Activated CD8-positive, alpha-beta memory T cell treated with anti-CD3 and anti-CD28 coated beads for 48 hours (primary cell): ENCODE data around the gene KIAA1549.

Experiments used
- DNase-seq, 3 experiments: peaks; one replicate each; pipeline ENCODE4 v3.0.0-alpha.2; 2020; ENCODE audit warnings: low read depth in 2 of 3, low spot score in 2 of 3

KIAA1549 gene

GRCh38 chr7:138911007-138911406, 70.2 kb downstream of the KIAA1549 start:
- DNase-seq: no peak

DNA sequence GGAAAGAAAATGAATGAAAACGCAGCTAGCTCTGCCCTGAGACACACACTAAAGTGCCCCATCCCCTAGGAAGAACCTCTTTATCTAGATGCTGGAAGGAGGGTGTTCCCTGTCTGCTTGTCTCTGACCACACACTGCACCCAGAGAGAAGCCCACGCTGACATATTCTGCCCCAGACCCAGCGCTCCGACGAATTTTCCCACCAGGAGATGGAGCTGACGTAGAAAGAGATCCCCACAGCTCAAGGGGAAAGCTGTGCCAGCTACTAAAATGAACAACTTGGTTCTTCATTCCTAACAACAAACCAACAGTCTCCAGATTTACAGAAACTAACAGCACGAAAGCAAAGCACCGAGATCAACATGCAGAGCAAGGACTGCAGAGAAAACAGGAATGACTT, 73.3 kb downstream of the KIAA1549 start:
- no peak for DNase-seq

GRCh38 chr7:138907201-138907847, 73.9 kb downstream of the KIAA1549 start:
- DNase-seq: no peak

- no peak for DNase-seq
Measured at GRCh38 chr7:138903859-138904435, 77.2 kb downstream of the KIAA1549 start.

GRCh38 chr7:138903186-138903820, 77.9 kb downstream of the KIAA1549 start:
- peak; percentile 32 to 35 (median 33) for DNase-seq

DNA sequence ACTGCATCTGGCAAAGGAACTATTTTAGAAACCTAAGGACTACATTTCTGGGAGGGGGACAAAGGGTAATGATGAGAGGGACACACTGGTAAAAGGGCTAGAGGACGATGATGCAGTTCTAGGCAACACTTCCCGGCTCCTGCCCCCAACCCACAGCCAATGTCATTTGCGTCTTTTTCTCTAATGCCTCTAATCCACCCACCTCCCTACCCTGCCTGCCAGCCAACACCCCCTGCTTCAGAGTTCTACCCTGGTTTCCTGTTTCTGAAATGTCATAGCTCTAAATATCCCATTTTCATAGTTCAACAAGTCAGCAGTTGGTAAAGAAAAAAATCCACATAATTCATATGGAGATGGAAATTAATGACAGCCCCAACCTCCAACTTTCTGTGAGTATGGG, 79.0 kb downstream of the KIAA1549 start:
- no peak for DNase-seq

GRCh38 chr7:138900035-138900828, 81.0 kb downstream of the KIAA1549 start:
- DNase-seq: no peak

- DNase-seq: no peak
Measured at GRCh38 chr7:138898802-138899201, 82.4 kb downstream of the KIAA1549 start.

DNA sequence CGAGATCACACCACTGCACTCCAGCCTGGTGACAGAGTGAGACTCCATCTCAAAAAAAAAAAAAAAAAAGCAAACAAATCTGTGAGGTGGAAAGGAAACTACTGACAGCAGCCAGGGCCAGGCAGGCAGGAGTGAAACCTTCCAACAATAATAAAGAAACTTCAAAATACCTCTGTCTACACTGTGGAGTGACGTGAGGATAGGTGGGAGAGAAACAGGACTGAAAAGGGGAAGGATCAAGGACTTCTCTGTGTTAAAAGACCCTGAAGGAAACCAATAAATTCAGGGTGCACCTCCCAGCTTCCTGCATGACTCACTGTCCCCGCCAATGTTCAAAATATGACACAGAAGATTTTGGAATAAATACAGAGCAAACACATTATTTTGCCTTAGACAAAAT, 82.9 kb downstream of the KIAA1549 start:
- DNase-seq: no peak

- no peak for DNase-seq
Measured at GRCh38 chr7:138895679-138896078, 85.5 kb downstream of the KIAA1549 start.

- no peak for DNase-seq
Measured at GRCh38 chr7:138893258-138893657, 87.9 kb downstream of the KIAA1549 start.

- no peak for DNase-seq
Measured at GRCh38 chr7:138892812-138893211, 88.4 kb downstream of the KIAA1549 start.

- no peak for DNase-seq
Measured at GRCh38 chr7:138892006-138892630, 89.1 kb downstream of the KIAA1549 start.

GRCh38 chr7:138891446-138891810, 89.8 kb downstream of the KIAA1549 start:
- DNase-seq: no peak

DNA sequence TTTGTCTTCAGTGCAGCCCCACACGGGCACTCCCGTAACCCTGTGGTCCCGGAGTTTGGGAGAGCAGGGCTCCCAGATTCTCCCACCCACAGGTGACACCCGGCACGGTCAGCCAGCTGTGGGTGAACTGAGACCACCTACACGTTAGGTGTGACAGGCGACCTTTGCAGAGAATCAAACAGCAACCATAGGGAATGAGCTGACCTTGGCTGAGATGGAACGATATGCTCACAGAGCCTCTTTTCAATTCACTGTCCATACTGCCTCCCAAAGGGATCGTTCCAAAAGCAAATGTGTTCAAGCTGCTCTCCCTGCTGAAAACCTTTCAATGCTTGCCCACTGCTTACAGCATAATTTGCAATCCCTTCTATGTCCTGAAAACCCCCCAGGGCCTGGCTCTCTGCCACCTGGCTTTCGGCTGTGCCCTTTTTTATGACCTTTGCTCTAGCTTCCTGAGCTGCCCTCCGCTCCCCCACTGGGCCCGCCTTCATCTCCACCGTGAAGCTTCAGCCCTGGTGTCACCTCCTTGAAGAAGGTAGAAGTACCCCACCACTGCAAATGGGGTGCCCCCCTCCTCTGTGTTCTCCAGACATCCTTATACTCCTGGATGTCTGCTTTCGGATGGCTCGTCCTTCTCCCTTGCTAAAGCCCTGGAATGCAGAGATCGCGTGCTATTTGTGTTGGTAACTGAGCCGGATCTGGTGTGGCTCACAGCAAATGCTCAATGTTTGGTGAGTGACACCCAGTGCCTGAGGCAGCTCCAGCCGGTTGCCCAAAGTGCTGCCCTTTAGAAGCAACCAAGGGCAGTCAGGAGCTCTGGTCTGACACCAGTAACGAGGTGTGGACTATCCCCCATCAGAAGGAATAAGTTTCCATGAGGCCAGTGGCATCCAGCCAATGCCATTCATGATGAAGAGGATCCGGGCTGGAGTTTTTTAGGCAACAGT, 90.4 kb downstream of the KIAA1549 start:
- DNase-seq: no peak

DNA sequence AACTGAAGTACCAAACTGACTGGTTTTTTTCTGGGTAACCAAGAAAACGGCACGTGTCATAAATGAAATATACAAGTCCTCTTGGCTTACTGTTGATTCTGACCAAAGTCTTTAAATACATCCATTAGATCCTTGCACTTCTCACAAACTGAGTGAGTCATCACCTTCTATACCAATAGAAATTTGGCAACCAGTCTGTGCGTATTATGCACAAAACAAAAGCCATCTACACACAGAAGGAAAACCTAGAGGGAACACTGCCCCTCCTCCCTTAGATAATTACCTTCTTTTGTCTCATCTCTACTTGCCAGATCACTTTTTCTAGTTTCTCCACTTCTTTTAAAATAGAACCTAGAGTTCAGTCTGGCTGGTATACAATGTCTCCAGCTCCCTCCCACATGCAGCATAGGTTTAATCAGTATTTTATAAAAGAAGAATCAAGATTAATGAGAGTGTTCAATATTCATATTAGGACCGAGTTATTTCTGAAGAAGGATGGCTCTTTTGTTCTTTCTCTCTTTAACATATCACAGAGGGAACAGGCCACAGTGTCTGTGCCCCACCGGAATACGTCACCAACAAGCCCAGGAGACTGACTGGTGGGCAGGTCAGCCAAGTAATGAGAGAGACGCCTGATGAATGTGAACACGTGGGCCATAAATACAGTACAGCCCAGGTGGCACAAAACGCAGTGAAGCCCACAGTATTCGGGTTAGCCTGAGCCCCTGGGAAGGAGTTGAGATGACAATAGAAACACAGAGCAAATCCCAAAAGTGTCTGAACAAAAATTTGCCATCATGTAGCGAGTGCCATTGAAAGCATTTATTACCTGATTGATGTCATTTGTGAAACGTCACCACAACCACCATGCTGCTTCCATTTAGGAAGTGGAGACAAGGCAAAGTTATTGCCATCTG, 91.3 kb downstream of the KIAA1549 start:
- no peak for DNase-seq

- DNase-seq: no peak
Measured at GRCh38 chr7:138887872-138888656, 93.1 kb downstream of the KIAA1549 start.

GRCh38 chr7:138887085-138887710, 94.0 kb downstream of the KIAA1549 start:
- no peak for DNase-seq
